ENCODE results near the gene CNIH1. TPM values are rescaled to one million over a fixed set of nuclear protein-coding genes. Genes with fewer than 3 reads are reported as not detected.
A peak's percentile ranks its signal among the peaks of the same experiment; 100 is the strongest.

Gene CNIH1
- total and polyA plus RNA-seq, 12 donors: 24.5 to 328 (median 105) TPM

DNA sequence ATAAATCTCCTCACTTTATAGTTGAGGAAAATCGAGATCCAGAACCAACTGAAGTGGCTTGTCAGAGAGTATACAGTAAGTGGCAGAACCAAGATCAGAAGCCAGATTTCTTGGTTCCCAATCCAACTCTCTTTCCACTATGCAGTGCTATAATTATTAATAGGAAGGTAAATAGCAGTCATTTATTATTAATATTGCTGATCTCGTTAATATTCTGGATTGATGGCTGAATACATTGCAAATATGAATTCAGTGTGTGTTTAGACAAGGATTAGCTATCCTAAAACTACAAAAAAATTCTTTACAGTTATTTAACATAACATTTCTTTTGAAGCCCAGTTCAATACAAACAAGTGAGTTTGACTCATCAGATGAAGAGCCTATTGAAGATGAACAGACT lies 41.6 kb downstream of the CNIH1 start:
- intact Hi-C loops (cut with DNase I): no loop called here

DNA sequence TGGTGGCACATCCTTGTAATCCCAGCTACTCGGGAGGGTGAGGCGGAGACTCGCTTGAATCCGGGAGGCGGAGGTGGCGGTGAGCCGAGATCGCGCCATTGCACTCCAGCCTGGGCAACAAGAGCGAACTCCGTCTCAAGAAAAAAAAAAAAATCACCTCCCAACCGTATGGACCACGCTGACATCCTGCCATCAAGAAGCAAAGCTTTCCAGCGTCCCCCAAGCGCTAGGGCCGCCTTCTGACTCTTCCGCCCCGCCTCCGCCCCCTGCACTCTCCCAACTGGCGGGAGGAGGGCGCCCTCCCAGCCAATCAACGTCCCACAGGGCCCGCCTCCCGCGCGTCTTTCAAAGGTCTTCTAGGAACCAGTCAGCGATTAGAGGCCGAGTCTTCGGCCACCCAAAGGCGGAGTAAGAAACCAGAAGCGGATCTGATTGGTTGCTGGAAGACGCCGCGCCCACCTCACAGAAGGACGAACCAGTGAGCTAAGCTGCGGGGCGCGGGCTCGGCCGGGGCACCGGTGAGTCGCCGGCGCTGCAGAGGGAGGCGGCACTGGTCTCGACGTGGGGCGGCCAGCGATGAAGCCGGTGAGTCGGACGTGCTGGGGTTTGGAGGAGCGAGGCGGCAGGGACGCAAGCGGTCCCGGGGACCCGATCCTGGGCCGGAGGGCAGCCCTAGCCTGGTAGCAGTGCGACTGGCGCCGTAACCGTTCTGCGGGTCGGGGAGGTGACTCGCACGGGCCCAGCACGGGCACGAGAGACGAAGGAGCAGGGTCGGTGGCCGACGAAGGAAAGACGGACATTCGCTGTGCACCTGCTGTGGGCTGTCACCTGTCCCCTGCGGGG lies 44.5 kb downstream of the CNIH1 start, which contains the start of gene CDKN3:
TSS of gene CDKN3 (plus strand) at position 515 of the 843 bp plus-strand sequence. CDS start at position 577, 62 bp downstream.
- intact Hi-C loops (cut with DNase I): no loop called here
- peak; percentile 98 to 100 (median 99) for DNase-seq
- 1 to 3% (median 1%) methylated on average over 30 to 76 of the region's 76 CpGs for WGBS, 4 donors
- H3K4me3 ChIP-seq: peak within 1 kb of the TSS; percentile 28 to 58 (median 50)
- TF ChIP-seq POLR2A (IDR thresholded peaks at IDR 0.05): peak; percentile 57 to 88
- TF ChIP-seq, protein P1, sequence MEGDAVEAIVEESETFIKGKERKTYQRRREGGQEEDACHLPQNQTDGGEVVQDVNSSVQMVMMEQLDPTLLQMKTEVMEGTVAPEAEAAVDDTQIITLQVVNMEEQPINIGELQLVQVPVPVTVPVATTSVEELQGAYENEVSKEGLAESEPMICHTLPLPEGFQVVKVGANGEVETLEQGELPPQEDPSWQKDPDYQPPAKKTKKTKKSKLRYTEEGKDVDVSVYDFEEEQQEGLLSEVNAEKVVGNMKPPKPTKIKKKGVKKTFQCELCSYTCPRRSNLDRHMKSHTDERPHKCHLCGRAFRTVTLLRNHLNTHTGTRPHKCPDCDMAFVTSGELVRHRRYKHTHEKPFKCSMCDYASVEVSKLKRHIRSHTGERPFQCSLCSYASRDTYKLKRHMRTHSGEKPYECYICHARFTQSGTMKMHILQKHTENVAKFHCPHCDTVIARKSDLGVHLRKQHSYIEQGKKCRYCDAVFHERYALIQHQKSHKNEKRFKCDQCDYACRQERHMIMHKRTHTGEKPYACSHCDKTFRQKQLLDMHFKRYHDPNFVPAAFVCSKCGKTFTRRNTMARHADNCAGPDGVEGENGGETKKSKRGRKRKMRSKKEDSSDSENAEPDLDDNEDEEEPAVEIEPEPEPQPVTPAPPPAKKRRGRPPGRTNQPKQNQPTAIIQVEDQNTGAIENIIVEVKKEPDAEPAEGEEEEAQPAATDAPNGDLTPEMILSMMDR (IDR thresholded peaks at IDR 0.05): peak; percentile 21 to 60 (median 48)
- H3K36me3 ChIP-seq (replicated peaks in 1 of 2): no peaks in the 10 kb centered on the region
- H3K27me3 ChIP-seq: no peaks in the 10 kb centered on the region
- H3K4me1 ChIP-seq (replicated peaks in 1 of 2): no peaks in the 10 kb centered on the region
- peak within 1 kb of the TSS in 1 of 5 donors; percentile 7 for H3K27ac ChIP-seq
- H3K9me3 ChIP-seq (replicated peaks in 1 of 3): no peaks in the 10 kb centered on the region

More for the DNA sequence above, 41.6 kb downstream of the CNIH1 start:
- Histone ChIP-seq H3K4me1 (replicated peaks in 1 of 2) (no peaks in the 10 kb centered on the region), H3K27ac (no peak overlapping the region), H3K4me3 (no peak overlapping the region), H3K27me3 (no peaks in the 10 kb centered on the region), H3K36me3 (replicated peaks in 1 of 2) (no peaks in the 10 kb centered on the region), H3K9me3 (replicated peaks in 1 of 3) (no peaks in the 10 kb centered on the region)
- DNase-seq: no peak
- 92 to 95% (median 93%) methylated on average over 2 of the region's 2 CpGs for WGBS, 4 donors
- TF ChIP-seq, protein P1 (IDR thresholded peaks at IDR 0.05): no peak
- no peak for TF ChIP-seq POLR2A (IDR thresholded peaks at IDR 0.05)

DNA sequence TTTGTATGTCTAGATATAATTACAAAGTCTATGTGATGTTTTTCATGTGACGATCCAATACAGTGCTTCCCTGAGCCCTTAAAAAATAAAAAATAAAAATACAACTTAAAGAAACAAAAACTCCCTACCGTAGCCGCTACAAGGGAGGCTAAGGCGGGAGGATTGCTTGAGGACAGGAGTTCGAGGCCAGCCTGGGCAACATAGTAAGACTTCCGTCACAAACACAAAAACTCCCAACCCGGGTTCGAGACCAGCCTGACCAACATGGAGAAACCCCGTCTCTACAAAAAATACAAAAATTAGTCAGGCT lies 45.0 kb downstream of the CNIH1 start:
- H3K9me3 ChIP-seq (replicated peaks in 1 of 3): no peaks in the 10 kb centered on the region
- no peak overlapping the region for H3K27ac ChIP-seq
- TF ChIP-seq, protein P1 (IDR thresholded peaks at IDR 0.05): no peak
- no peak for TF ChIP-seq POLR2A (IDR thresholded peaks at IDR 0.05)
- WGBS, 4 donors: 62 to 69% (median 68%) methylated on average over 9 of the region's 9 CpGs
- peak overlapping the region in 3 of 4 donors; percentile 26 to 58 (median 39) for H3K4me3 ChIP-seq
- intact Hi-C loops (cut with DNase I): no loop called here
- H3K27me3 ChIP-seq: no peaks in the 10 kb centered on the region
- DNase-seq: peak in 2 of 7 donors; percentile 18 to 28
- H3K4me1 ChIP-seq (replicated peaks in 1 of 2): no peaks in the 10 kb centered on the region
- no peaks in the 10 kb centered on the region for H3K36me3 ChIP-seq (replicated peaks in 1 of 2)

DNA sequence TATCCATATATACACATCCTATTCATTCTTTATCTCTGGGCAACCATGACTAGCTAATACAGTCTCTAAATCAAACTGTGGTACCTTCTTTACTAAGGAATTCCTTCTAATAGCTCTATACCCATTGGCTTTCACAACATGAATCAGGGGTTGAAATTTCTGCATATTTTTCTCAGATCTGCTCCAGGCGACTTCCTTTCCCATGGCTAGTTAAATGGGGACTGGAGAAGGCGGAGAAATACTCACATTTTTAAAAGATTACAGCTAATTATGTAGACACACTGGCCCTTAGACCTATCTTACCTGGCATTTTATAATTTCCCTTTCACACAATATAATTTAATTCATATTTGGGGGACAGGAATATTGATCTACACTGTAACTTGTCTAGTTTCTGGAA lies 45.5 kb downstream of the CNIH1 start:
- Histone ChIP-seq H3K9me3 (replicated peaks in 1 of 3) (no peaks in the 10 kb centered on the region), H3K4me1 (replicated peaks in 1 of 2) (no peaks in the 10 kb centered on the region), H3K27me3 (no peaks in the 10 kb centered on the region), H3K27ac (no peak overlapping the region), H3K36me3 (replicated peaks in 1 of 2) (no peaks in the 10 kb centered on the region), H3K4me3 (no peak overlapping the region)
- no peak for TF ChIP-seq POLR2A (IDR thresholded peaks at IDR 0.05)
- no peak for DNase-seq
- intact Hi-C loops (cut with DNase I): no loop called here
- WGBS, 4 donors: 96 to 98% (median 97%) methylated on average over 2 of the region's 2 CpGs
